ENCODE data around the gene ADAMTS10. TPM values are rescaled to one million over a fixed set of nuclear protein-coding genes. Genes with fewer than 3 reads are reported as not detected.

The ADAMTS10 gene
- total and polyA plus RNA-seq, 2 donors (not counting 3 experiments of a cell fraction or from before 2014, with no cell fraction given): 15.8 to 17.4 TPM

- H3K27ac ChIP-seq (ENCODE audit: insufficient read depth, low read depth, low read length): no peak overlapping the region
Observed at GRCh38 chr19:8639821-8640401, 29.4 kb upstream of the ADAMTS10 start.

More at GRCh38 chr19:8639821-8640401, 29.4 kb upstream of the ADAMTS10 start:
- Histone ChIP-seq H3K4me3 (replicated peaks in 1 of 3; ENCODE audit: insufficient read depth in 1 of 3, low read depth in 1 of 3, low read length in 3 of 3) (no peak overlapping the region), H3K4me1 (ENCODE audit: control insufficient read depth, extremely low read depth, insufficient read depth, low read length) (no peaks in the 10 kb centered on the region), H3K79me2 (ENCODE audit: control insufficient read depth, insufficient read depth, low read length) (no peaks in the 10 kb centered on the region), H3K4me2 (ENCODE audit: insufficient read depth, low read length) (no peak overlapping the region), H3K27me3 (ENCODE audit: control insufficient read depth in 2 of 2, insufficient read depth in 2 of 2, low read length in 2 of 2) (no peaks in the 10 kb centered on the region), H2AFZ (ENCODE audit: low read depth, low read length) (no peak overlapping the region), H3K36me3 (ENCODE audit: control insufficient read depth in 2 of 2, extremely low read depth in 1 of 2, insufficient read depth in 2 of 2, low read length in 2 of 2) (no peaks in the 10 kb centered on the region), H3K9me1 (replicated peaks; ENCODE audit: control insufficient read depth, extremely low read depth, insufficient read depth, low read length) (no peaks in the 10 kb centered on the region), H4K20me1 (replicated peaks; ENCODE audit: control insufficient read depth, extremely low read depth, insufficient read depth, low read length) (no peaks in the 10 kb centered on the region), H3K9me3 (replicated peaks; ENCODE audit: control insufficient read depth, insufficient read depth, low read length) (no peaks in the 10 kb centered on the region), H3K9ac (replicated peaks; ENCODE audit: extremely low read depth, insufficient read depth, low read length) (no peak overlapping the region)
- ChIA-PET POLR2A (no interaction called here), CTCF (interaction anchor here (0.6 to 4.1 kb wide), 4 partner anchors 9 to 1159 kb away, joined by 3 to 82 read pairs (median 3); no protein-coding TSS in a partner anchor)
- no TSS peak for BruUV-seq (replicated peaks)
- intact Hi-C loops (cut with micrococcal nuclease): no loop called here
- no peak for TF ChIP-seq CTCF (IDR thresholded peaks at IDR 0.05; ENCODE audit: extremely low read depth in 1 of 2, insufficient read depth in 1 of 2, low read depth in 1 of 2, low read length in 2 of 2)
- no peak for TF ChIP-seq EZH2 (IDR thresholded peaks at IDR 0.05; ENCODE audit: borderline replicate concordance, low read depth, low read length, severe bottlenecking)
- TF ChIP-seq MAX (IDR thresholded peaks at IDR 0.05; ENCODE audit: insufficient read depth, insufficient read length): no peak
- TF ChIP-seq POLR2A (IDR thresholded peaks at IDR 0.05; ENCODE audit: low read depth, low read length): no peak
- no peak for TF ChIP-seq FOS (IDR thresholded peaks at IDR 0.05; ENCODE audit: borderline replicate concordance, insufficient read depth, low read length)
- no peak for TF ChIP-seq POLR2AphosphoS5 (IDR thresholded peaks at IDR 0.05; ENCODE audit: insufficient read depth, low read depth, low read length)
- no peak for TF ChIP-seq GATA2 (IDR thresholded peaks at IDR 0.05; ENCODE audit: insufficient read depth, insufficient read length, low read depth, low read length)
- DNase-seq (ENCODE audit: low read depth, low spot score): no peak
- dilution Hi-C loops (cut with MboI; ENCODE audit: extremely low pct_ligation_motif_present, low sequenced_read_pairs): no loop called here
- no peak for FAIRE-seq

Data from endothelial cell of umbilical vein (primary cell).